Measurements from ENCODE around the gene DROSHA. TPM values are rescaled to one million over a fixed set of nuclear protein-coding genes. Genes with fewer than 3 reads are reported as not detected.

Gene DROSHA
- total RNA-seq, 2 experiments from 2014 or later, result 84.3 to 94.4 TPM

- Mint-ChIP-seq H3K9me3 (ENCODE audit: low read depth) (no peaks in the 10 kb centered on the region), H3K4me3 (no peak overlapping the region), H3K36me3 (ENCODE audit: low read depth) (peaks cover 52% of the 10 kb centered on the region), H3K4me1 (no peaks in the 10 kb centered on the region), H3K27me3 (no peaks in the 10 kb centered on the region), H3K27ac (no peak overlapping the region)
- ChIA-PET CTCF (no interaction called here), POLR2A (no interaction called here)
- DNase-seq, result no peak
- no peak for ATAC-seq
- intact Hi-C loops (cut with DNase I, micrococcal nuclease), result no loop called here
Measured at GRCh38 chr5:31485376-31486207, 46.3 kb downstream of the DROSHA start.

- Mint-ChIP-seq H3K27ac (no peak overlapping the region), H3K9me3 (ENCODE audit: low read depth) (no peaks in the 10 kb centered on the region), H3K27me3 (no peaks in the 10 kb centered on the region), H3K4me3 (no peak overlapping the region), H3K36me3 (ENCODE audit: low read depth) (peaks cover 39% of the 10 kb centered on the region), H3K4me1 (no peaks in the 10 kb centered on the region)
- ChIA-PET POLR2A (no interaction called here), CTCF (no interaction called here)
- DNase-seq (no peak), ATAC-seq (no peak)
- intact Hi-C loops (cut with DNase I, micrococcal nuclease), result no loop called here
Measured at GRCh38 chr5:31481531-31482165, 50.2 kb downstream of the DROSHA start.

- H3K4me1 Mint-ChIP-seq, result no peaks in the 10 kb centered on the region
- DNase-seq, result no peak
- POLR2A ChIA-PET, result no interaction called here
- ATAC-seq, result no peak
- H3K4me3 Mint-ChIP-seq, result no peak overlapping the region
- no peaks in the 10 kb centered on the region for H3K27me3 Mint-ChIP-seq
- no peaks in the 10 kb centered on the region for H3K9me3 Mint-ChIP-seq (ENCODE audit: low read depth)
- no peak overlapping the region for H3K27ac Mint-ChIP-seq
- intact Hi-C loops (cut with DNase I, micrococcal nuclease), result no loop called here
- CTCF ChIA-PET, result interaction anchor here (0.7 kb wide), 1 partner anchor 423 kb away, joined by 3 read pairs; no protein-coding TSS in a partner anchor
- H3K36me3 Mint-ChIP-seq (ENCODE audit: low read depth), result peaks cover 39% of the 10 kb centered on the region
Measured at GRCh38 chr5:31479706-31480105, 52.2 kb downstream of the DROSHA start.

- intact Hi-C loops (cut with DNase I, micrococcal nuclease), result no loop called here
- ATAC-seq (no peak), DNase-seq (no peak)
- Mint-ChIP-seq H3K4me1 (no peaks in the 10 kb centered on the region), H3K27me3 (no peaks in the 10 kb centered on the region), H3K9me3 (ENCODE audit: low read depth) (no peaks in the 10 kb centered on the region), H3K4me3 (no peak overlapping the region), H3K27ac (no peak overlapping the region), H3K36me3 (ENCODE audit: low read depth) (peaks cover 38% of the 10 kb centered on the region)
- ChIA-PET CTCF (no interaction called here), POLR2A (no interaction called here)
Measured at GRCh38 chr5:31478901-31479300, 53.0 kb downstream of the DROSHA start.

GRCh38 chr5:31477971-31478370 lies 53.9 kb downstream of the DROSHA start:
- CTCF ChIA-PET, result no interaction called here
- peaks cover 39% of the 10 kb centered on the region for H3K36me3 Mint-ChIP-seq (ENCODE audit: low read depth)
- no peak overlapping the region for H3K27ac Mint-ChIP-seq

GRCh38 chr5:31477516-31477915 lies 54.4 kb downstream of the DROSHA start:
- ATAC-seq (peak; percentile 55), DNase-seq (peak; percentile 14)
- Mint-ChIP-seq H3K4me3 (no peak overlapping the region), H3K4me1 (no peaks in the 10 kb centered on the region), H3K9me3 (ENCODE audit: low read depth) (no peaks in the 10 kb centered on the region), H3K27me3 (no peaks in the 10 kb centered on the region), H3K27ac (no peak overlapping the region), H3K36me3 (ENCODE audit: low read depth) (peaks cover 42% of the 10 kb centered on the region)
- POLR2A ChIA-PET, result no interaction called here
- intact Hi-C loops (cut with DNase I, micrococcal nuclease), result no loop called here
- CTCF ChIA-PET, result no interaction called here

More at GRCh38 chr5:31477971-31478370, 53.9 kb downstream of the DROSHA start:
- ATAC-seq (no peak), DNase-seq (no peak)
- Mint-ChIP-seq H3K27me3 (no peaks in the 10 kb centered on the region), H3K4me1 (no peaks in the 10 kb centered on the region), H3K9me3 (ENCODE audit: low read depth) (no peaks in the 10 kb centered on the region), H3K4me3 (no peak overlapping the region)
- POLR2A ChIA-PET, result no interaction called here
- intact Hi-C loops (cut with DNase I, micrococcal nuclease), result no loop called here

GRCh38 chr5:31476738-31477141 lies 55.2 kb downstream of the DROSHA start:
- no peak for ATAC-seq
- H3K9me3 Mint-ChIP-seq (ENCODE audit: low read depth), result no peaks in the 10 kb centered on the region
- intact Hi-C loops (cut with DNase I, micrococcal nuclease), result no loop called here
- H3K27me3 Mint-ChIP-seq, result no peaks in the 10 kb centered on the region
- DNase-seq, result no peak
- no peaks in the 10 kb centered on the region for H3K4me1 Mint-ChIP-seq
- ChIA-PET CTCF (no interaction called here), POLR2A (no interaction called here)
- H3K27ac Mint-ChIP-seq, result no peak overlapping the region
- H3K36me3 Mint-ChIP-seq (ENCODE audit: low read depth), result peaks cover 38% of the 10 kb centered on the region
- H3K4me3 Mint-ChIP-seq, result no peak overlapping the region

- Mint-ChIP-seq H3K27ac (no peak overlapping the region), H3K4me3 (no peak overlapping the region), H3K9me3 (ENCODE audit: low read depth) (no peaks in the 10 kb centered on the region), H3K4me1 (no peaks in the 10 kb centered on the region), H3K27me3 (no peaks in the 10 kb centered on the region), H3K36me3 (ENCODE audit: low read depth) (peaks cover 55% of the 10 kb centered on the region)
- ChIA-PET POLR2A (no interaction called here), CTCF (no interaction called here)
- intact Hi-C loops (cut with DNase I, micrococcal nuclease), result no loop called here
- no peak for ATAC-seq
- no peak for DNase-seq
Measured at GRCh38 chr5:31471916-31472315, 60.0 kb downstream of the DROSHA start.

- DNase-seq (no peak), ATAC-seq (no peak)
- Mint-ChIP-seq H3K27me3 (no peaks in the 10 kb centered on the region), H3K27ac (no peak overlapping the region), H3K4me1 (no peaks in the 10 kb centered on the region), H3K36me3 (ENCODE audit: low read depth) (peaks cover 59% of the 10 kb centered on the region), H3K4me3 (no peak overlapping the region), H3K9me3 (ENCODE audit: low read depth) (peaks cover 2% of the 10 kb centered on the region)
- CTCF ChIA-PET, result no interaction called here
- intact Hi-C loops (cut with DNase I, micrococcal nuclease), result no loop called here
- POLR2A ChIA-PET, result no interaction called here
Measured at GRCh38 chr5:31471040-31471439, 60.9 kb downstream of the DROSHA start.

- H3K4me1 Mint-ChIP-seq, result no peaks in the 10 kb centered on the region
- no peak for ATAC-seq
- H3K36me3 Mint-ChIP-seq (ENCODE audit: low read depth), result peaks cover 62% of the 10 kb centered on the region
- H3K4me3 Mint-ChIP-seq, result no peak overlapping the region
- H3K9me3 Mint-ChIP-seq (ENCODE audit: low read depth), result peaks cover 4% of the 10 kb centered on the region
- DNase-seq, result no peak
- POLR2A ChIA-PET, result no interaction called here
- intact Hi-C loops (cut with DNase I, micrococcal nuclease), result no loop called here
- CTCF ChIA-PET, result interaction anchor here (0.7 kb wide), 1 partner anchor 1964 kb away, joined by 3 read pairs; no protein-coding TSS in a partner anchor
- H3K27ac Mint-ChIP-seq, result no peak overlapping the region
- H3K27me3 Mint-ChIP-seq, result no peaks in the 10 kb centered on the region
Measured at GRCh38 chr5:31470608-31471007, 61.3 kb downstream of the DROSHA start.

- ChIA-PET CTCF (interaction anchor here (0.7 kb wide), 1 partner anchor 1965 kb away, joined by 3 read pairs; no protein-coding TSS in a partner anchor), POLR2A (no interaction called here)
- Mint-ChIP-seq H3K36me3 (ENCODE audit: low read depth) (peaks cover 63% of the 10 kb centered on the region), H3K27me3 (no peaks in the 10 kb centered on the region), H3K4me3 (no peak overlapping the region), H3K4me1 (no peaks in the 10 kb centered on the region), H3K27ac (no peak overlapping the region), H3K9me3 (ENCODE audit: low read depth) (peaks cover 7% of the 10 kb centered on the region)
- DNase-seq, result no peak
- no peak for ATAC-seq
- intact Hi-C loops (cut with DNase I, micrococcal nuclease), result no loop called here
Measured at GRCh38 chr5:31469886-31470285, 62.0 kb downstream of the DROSHA start.

GRCh38 chr5:31469466-31469865 lies 62.4 kb downstream of the DROSHA start:
- Mint-ChIP-seq H3K27me3 (no peaks in the 10 kb centered on the region), H3K4me1 (no peaks in the 10 kb centered on the region), H3K4me3 (no peak overlapping the region), H3K27ac (no peak overlapping the region), H3K36me3 (ENCODE audit: low read depth) (peaks cover 68% of the 10 kb centered on the region), H3K9me3 (ENCODE audit: low read depth) (peaks cover 8% of the 10 kb centered on the region)
- intact Hi-C loops (cut with DNase I, micrococcal nuclease), result no loop called here
- POLR2A ChIA-PET, result no interaction called here
- ATAC-seq (no peak), DNase-seq (no peak)
- CTCF ChIA-PET, result no interaction called here
